HG03565 (cell line): ENCODE measurements around the gene TMEM140.
"Not testable (repeated sequence)": the region's sequence is repeated elsewhere in the genome, so short reads cannot be mapped to it uniquely, and the experiment has no call there.

Experiments used
- ATAC-seq: cut with Tn5 transposase; IDR thresholded peaks from one replicate; pipeline ENCODE4 v1.9.1; 2021; ENCODE audit warnings: mild to moderate bottlenecking, moderate library complexity; ENCODE audit not compliant: unreplicated experiment

The TMEM140 gene

DNA sequence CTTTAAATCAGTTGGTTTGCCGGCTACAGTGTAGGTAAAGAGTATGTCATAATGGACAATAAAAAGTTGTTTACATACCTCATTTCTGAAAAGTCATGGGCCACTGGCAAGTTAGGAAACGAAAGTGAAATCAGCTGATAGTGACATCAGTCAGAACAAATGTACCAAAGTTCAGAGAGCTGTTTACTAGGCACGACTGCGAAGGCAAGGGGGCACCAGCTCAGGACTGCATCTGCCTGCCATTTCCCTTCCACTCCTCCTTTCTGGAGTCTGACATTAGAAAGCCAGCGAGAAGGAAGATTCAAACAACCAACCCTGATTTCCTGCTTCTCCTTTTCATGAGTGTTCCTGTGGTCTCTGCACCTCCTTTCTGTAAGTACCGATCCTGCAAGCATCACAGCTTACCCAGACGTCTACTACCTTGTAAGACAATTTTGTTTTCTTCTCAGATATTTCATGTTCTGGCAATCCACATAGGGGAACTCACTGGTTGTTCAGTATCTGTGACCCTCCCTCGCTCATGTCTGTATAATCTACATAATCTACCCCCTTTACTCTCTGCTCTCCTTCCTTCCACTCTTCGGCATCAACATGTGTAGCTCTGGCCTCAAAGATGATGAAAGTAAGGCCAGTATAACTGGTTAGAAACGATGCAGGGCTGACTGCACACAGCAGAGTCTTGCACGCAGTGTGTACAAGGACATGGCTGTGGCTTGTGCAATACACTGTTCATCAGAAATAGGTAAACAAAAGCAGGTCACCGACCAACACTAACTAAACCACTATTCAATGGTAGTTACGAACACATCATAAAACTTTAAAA, at the start of gene TMEM140:
Gene TMEM140, plus strand, starts transcription at position 174 of the 823 bp plus-strand sequence. CDS start 16,370 bp downstream, outside the sequence.
- ATAC-seq, result peak; percentile 64

- ATAC-seq, result no peak
These were observed 49.5 kb upstream of the TMEM140 start for GRCh38 chr7:135098391-135098790.

GRCh38 chr7:135100856-135101255, 47.0 kb upstream of the TMEM140 start:
- ATAC-seq, result no peak

DNA sequence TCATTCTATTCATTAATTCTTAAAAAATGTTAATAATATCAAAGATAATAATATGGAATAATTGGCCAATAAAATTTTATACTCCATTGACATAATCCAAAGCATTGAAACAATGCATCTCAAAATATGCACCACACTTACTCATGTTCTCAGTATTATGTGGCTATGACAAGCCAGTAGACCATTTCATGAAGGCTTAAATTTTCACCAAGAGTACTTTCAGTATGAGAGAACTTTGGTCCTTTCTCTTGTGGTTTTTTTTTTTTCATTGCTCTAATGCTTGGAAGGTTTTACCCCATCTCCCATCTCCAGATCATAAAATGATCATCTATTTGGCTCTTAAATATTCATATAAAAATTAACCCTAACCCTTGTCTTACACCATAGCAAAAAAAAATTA, 45.5 kb upstream of the TMEM140 start:
- ATAC-seq, result peak; percentile 98

DNA sequence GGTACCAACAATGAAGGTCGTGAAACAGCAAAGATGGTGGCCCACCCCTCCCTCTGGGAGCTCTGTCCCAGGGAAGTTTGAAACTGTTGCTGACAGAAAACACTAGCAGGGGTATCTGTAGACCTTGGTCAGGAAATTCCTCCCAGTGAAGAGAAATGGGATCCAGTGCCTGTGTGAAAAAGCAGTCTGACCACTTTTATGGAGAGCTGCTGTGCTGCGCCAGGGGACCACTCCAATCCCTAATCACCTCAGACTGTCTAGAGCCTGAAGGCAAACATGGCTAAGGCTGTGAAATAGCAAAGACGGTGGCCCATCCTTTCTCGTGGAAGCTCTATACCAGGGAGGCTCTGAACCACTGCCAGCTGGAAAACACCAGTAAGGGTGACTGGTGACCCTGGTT, 38.3 kb upstream of the TMEM140 start:
- no peak for ATAC-seq

- ATAC-seq, result no peak
These were observed 37.9 kb upstream of the TMEM140 start for GRCh38 chr7:135109976-135110375.

DNA sequence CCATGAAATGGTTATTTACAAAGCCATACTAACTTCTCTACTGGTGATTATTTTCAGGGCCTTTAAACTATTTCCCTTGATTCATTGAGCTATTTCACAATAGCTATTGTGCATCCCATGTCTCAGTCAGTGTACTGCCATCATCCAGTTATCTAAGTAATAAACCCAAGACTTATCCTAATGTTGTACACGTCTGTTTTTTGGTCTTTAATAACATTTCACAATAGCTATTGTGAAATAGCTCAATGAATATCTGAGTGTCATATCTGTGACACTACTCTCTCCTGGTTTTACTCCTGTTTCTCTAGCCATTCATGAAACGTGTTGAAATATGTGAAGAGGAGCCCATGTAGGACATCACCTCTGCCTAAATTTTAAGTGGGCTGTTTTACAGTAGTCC, 36.5 kb upstream of the TMEM140 start:
- ATAC-seq, result no peak

DNA sequence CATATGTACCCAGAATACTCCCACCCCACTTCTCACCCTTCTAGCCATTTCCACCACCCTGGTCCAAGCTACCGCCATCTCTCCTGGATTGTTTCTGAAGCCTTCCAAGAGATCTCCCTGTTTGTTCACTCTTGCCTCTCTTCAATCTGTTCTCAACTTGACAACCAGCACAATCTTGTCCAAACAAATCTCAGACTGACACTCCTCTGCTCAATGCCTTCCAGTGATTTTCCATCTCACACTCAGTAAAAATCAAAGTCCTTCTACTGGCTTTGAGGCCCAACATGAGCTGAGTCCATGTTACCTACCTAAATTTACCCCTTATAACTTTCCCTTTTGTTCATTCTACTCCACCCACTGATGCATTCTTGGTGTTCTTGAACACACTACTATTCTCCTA, 33.2 kb upstream of the TMEM140 start:
- ATAC-seq, result no peak

DNA sequence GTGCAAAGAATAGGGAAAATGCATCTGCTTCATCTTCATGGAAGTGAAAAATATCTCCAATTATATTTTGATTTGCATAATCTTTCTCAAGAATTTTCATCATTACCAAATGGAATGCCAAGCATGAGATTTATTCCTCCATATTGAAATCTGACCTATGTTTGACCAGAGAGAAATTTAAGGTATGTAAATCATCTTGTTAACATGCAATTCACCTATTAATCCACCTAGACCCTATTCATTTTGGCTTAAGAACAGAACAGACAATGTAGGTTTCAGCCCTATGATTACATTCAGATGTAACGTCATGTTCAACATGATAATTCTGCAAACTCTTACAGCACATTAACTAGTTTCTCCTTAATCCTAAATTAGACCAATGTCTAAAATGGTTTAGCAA, 30.8 kb upstream of the TMEM140 start:
- ATAC-seq, result no peak

DNA sequence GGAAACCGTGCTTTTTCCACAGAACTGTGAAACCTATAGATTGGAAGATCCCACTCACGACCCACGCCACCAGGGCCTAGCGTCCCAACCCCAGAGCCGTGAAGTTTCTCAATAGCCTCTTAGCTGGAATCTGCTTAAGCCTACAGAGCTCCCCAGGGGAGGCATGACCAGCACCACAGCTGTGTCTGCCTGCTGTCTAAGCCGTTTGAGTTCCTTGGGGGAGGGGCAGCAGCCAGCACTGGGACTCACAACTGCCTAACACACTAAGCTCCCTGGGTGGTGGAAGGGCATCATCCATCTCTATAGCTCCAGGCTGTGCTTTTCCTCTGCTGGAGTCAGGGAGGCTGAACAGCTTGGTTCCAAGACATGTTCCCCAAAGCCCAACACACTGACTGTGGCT, 26.0 kb upstream of the TMEM140 start:
- ATAC-seq, result no peak

DNA sequence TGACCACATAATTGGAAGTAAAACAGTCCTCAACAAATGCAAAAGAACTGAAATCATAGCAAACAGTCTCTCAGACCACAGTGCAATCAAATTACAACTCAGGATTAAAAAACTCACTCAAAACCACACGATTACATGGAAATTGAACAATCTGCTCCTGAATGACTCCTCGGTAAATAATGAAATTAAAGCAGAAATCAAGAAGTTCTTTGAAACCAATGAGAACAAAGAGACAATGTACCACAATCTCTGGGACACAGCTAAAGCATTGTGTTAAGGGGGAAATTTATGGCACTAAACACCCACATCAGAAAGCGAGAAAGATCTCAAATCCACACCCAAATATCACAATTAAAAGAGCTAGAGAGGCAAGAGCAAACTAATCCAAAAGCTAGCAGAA, 23.2 kb upstream of the TMEM140 start:
- not testable (repeated sequence) for ATAC-seq

GRCh38 chr7:135128931-135129330, 18.9 kb upstream of the TMEM140 start:
- no peak for ATAC-seq

DNA sequence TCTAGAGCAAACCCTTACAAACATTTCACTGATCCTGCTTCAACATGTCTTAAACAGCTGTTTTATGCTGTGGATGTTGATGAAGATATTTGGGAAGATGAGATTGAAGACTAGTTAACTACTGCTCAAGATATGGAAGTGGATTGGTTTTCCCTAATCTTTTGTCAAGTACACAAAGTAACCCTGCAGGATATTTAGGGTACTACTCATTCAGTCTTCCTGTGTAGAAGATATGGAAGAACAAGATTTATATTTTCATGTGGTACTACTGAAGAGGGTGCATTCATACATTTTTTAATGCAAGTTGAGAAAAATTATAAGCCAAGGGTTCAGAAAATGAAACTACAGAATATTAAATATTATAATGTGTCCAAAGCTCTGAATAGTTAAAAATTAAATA, 18.3 kb upstream of the TMEM140 start:
- no peak for ATAC-seq

- ATAC-seq, result no peak
These were observed 3.8 kb upstream of the TMEM140 start for GRCh38 chr7:135143885-135144668.

GRCh38 chr7:135147341-135147898, 452 bp upstream of the TMEM140 start:
- ATAC-seq, result peak; percentile 1

DNA sequence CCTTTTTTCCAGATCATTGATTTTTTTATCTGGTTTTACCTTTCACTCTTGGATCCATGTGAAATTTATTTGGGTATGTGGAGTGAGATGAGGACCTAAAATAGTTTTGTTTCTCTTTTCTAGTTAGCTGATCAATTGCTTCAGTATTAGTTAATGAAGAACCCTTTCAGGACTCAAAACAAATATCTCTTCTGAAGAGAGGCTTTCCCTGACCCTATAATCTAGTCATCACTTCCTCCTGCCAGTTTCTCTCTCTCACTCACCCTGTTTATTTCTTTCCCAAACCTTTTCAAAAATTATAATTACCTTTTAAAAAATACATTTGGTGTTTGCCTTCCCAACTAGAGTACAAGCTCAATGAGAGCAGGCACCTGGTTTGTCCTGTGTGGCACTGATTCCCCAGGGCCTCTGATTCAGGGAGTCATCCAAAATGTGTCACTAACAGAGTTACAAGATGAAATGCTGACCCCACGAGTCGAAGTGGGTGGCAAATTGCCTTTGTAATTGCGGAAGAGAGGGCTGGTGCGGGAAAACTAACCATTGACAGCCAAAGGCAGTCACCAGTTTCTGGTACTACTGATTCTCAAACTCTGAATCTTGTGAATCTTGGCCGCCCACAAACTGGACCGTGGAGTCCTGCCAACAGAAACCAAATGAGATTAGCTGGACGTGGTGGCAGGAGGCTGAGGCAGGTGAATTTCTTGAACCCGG, 2.4 kb downstream of the TMEM140 start:
- ATAC-seq, result no peak

DNA sequence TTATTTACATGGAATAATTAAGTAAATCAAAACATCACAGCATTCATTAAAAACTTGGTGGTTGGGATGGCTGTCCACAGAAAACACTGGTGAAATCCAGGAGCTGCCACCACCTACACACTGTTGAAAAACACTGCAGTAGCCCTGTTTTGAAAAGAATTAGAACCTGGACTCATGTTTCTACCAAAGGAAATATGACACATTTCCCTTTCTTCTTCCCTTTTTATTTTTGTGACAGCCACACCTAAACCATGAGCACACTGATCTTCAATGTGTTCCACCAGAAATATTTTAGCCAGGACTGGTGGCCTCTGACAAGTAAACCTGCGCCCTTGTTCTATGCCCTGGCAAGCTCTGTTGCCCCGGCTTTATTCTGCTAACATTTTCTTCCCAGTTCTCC, 3.3 kb downstream of the TMEM140 start:
- ATAC-seq, result no peak

GRCh38 chr7:135151533-135151932, 3.7 kb downstream of the TMEM140 start:
- peak; percentile 29 for ATAC-seq

DNA sequence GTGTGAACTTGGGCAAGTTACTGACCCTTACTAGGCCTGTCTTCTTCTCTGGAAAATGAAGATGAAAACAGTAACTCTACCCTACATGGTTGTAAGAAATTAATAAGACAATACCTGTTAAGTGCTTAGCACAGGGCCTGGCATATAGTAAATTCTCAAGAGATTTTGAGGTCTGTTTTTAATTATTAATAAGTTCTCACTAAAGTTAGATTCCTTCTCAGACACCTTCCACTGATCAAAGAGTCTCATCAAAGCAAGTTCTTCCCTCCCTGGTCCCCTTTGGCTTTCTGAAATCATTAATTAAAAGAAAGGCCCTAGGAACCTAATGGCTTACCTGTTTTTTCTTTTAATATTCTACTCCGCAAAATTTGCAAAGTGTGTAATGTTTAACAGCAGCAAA, 4.6 kb downstream of the TMEM140 start:
- ATAC-seq, result no peak

DNA sequence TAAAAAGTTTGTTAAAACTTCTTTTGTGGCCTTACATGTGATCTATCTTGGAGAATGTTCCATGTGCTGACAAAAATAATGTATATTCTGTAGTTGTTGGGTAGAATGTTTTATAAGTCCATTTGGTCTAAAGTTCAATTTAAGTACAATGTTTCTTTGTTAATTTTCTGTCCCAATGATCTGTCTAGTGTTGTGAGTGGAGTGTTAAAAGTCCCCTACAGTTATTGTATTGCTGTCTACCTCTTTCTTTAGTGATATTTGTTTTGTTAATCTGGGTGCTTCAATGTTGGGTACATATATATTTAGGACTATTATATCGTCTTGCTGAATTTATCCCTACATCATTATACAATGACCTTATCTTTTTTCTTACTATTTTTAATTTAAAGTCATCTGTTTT, 6.9 kb downstream of the TMEM140 start:
- ATAC-seq, result no peak

- no peak for ATAC-seq
These were observed 8.4 kb downstream of the TMEM140 start for GRCh38 chr7:135156290-135156689.
